HEK293 (cell line): Measurements from ENCODE around the gene SGIP1.

Experiments
- CTCF ChIA-PET: fragments of 350-600 bp; formaldehyde crosslinking; extraction: SDS; loops from one replicate; lab custom pipeline; 2021; ENCODE audit warnings: antibody characterized with exemption; lab: Yijun Ruan, JAX
- POLR2A ChIA-PET: fragments of 300-600 bp; formaldehyde crosslinking; extraction: SDS; loops from one replicate; lab custom pipeline; 2020; ENCODE audit warnings: antibody characterized with exemption, inconsistent platforms; lab: Yijun Ruan, JAX
- H3K27ac ChIP-seq: fragments of 200-500 bp; sonication (Bioruptor generic); 2 replicates; pipeline ENCODE4 v1.5.1; 2014; ENCODE audit warnings: low read depth, low read length, control low read depth, inconsistent platforms; ENCODE audit errors: extremely low read depth
- H3K36me3 ChIP-seq, 2 experiments: fragments of 200-500 bp in 1 of 2; sonication (Bioruptor generic) in 1 of 2; 1 replicate in 1 of 2; 2 replicates in 1 of 2; pipeline ENCODE4 v1.5.1; 2014 to 2017; ENCODE audit warnings: inconsistent platforms in 2 of 2, low read length in 2 of 2; ENCODE audit not compliant: control insufficient read depth in 2 of 2, insufficient read depth in 1 of 2
- H3K4me1 ChIP-seq: fragments of 200-500 bp; sonication (Bioruptor generic); 2 replicates; pipeline ENCODE4 v1.5.1; 2014; ENCODE audit warnings: mild to moderate bottlenecking, low read length, inconsistent platforms; ENCODE audit not compliant: control insufficient read depth, insufficient read depth
- H3K4me3 ChIP-seq: 2 replicates; pipeline ENCODE4 v1.5.1; 2011; ENCODE audit warnings: low read depth, mild to moderate bottlenecking, control low read depth, low read length, moderate library complexity
- H3K9me3 ChIP-seq: fragments of 200-500 bp; sonication (Bioruptor generic); 2 replicates; pipeline ENCODE4 v1.5.1; 2014; ENCODE audit warnings: low read depth, low read length, inconsistent platforms; ENCODE audit not compliant: control insufficient read depth, insufficient read depth
- FEZF1 ChIP-seq: fragments of 450-650 bp; formaldehyde crosslinking; IDR thresholded peaks from 2 replicates; pipeline ENCODE4 v1.5.1; 2016; ENCODE audit warnings: missing biosample characterization, missing genetic modification characterization
- GFI1B ChIP-seq: fragments of 450-650 bp; formaldehyde crosslinking; IDR thresholded peaks from 2 replicates; pipeline ENCODE4 v1.5.1; 2016; ENCODE audit warnings: missing biosample characterization, missing genetic modification characterization
- HOXC10 ChIP-seq: sonication (generic); formaldehyde crosslinking; IDR thresholded peaks from 2 replicates; pipeline ENCODE4 v1.8.1; 2023; ENCODE audit warnings: mild to moderate bottlenecking, missing genetic modification reagents
- KLF7 ChIP-seq: fragments of 450-650 bp; formaldehyde crosslinking; IDR thresholded peaks from 2 replicates; pipeline ENCODE4 v1.5.1; 2016; ENCODE audit warnings: missing biosample characterization, missing genetic modification characterization, borderline replicate concordance
- MZF1 ChIP-seq: fragments of 450-650 bp; formaldehyde crosslinking; IDR thresholded peaks from 2 replicates; pipeline ENCODE4 v1.5.1; 2017; ENCODE audit warnings: missing biosample characterization, missing genetic modification characterization, borderline replicate concordance
- SP3 ChIP-seq: fragments of 450-650 bp; formaldehyde crosslinking; IDR thresholded peaks from 2 replicates; pipeline ENCODE4 v1.5.1; 2016; ENCODE audit warnings: missing biosample characterization, missing genetic modification characterization
- ZFHX2 ChIP-seq: fragments of 450-650 bp; formaldehyde crosslinking; conservative IDR thresholded peaks from 2 replicates; pipeline ENCODE4 v1.5.1; 2016; ENCODE audit warnings: missing biosample characterization, missing genetic modification characterization
- ZFP69B ChIP-seq: fragments of 450-650 bp; formaldehyde crosslinking; IDR thresholded peaks from 2 replicates; pipeline ENCODE4 v1.5.1; 2016; ENCODE audit warnings: missing biosample characterization, missing genetic modification characterization
- ZIC2 ChIP-seq: fragments of 450-650 bp; formaldehyde crosslinking; IDR thresholded peaks from 2 replicates; pipeline ENCODE4 v1.5.1; 2016; ENCODE audit warnings: missing biosample characterization, missing genetic modification characterization
- ZNF114 ChIP-seq: fragments of 450-650 bp; formaldehyde crosslinking; IDR thresholded peaks from 2 replicates; pipeline ENCODE4 v1.5.0; 2017; ENCODE audit warnings: missing biosample characterization, missing genetic modification characterization
- ZNF121 ChIP-seq: fragments of 450-650 bp; formaldehyde crosslinking; IDR thresholded peaks from 2 replicates; pipeline ENCODE4 v1.5.1; 2016; ENCODE audit warnings: missing biosample characterization, missing genetic modification characterization
- ZNF16 ChIP-seq: fragments of 450-650 bp; formaldehyde crosslinking; IDR thresholded peaks from 2 replicates; pipeline ENCODE4 v1.5.1; 2016; ENCODE audit warnings: low read depth, missing biosample characterization, missing genetic modification characterization
- ZNF184 ChIP-seq: fragments of 450-650 bp; IDR thresholded peaks from 2 replicates; pipeline ENCODE4 v1.5.1; 2018; ENCODE audit warnings: missing biosample characterization, mild to moderate bottlenecking, missing genetic modification characterization
- ZNF221 ChIP-seq: fragments of 450-650 bp; formaldehyde crosslinking; IDR thresholded peaks from 2 replicates; pipeline ENCODE4 v1.5.1; 2017; ENCODE audit warnings: missing biosample characterization, missing genetic modification characterization, borderline replicate concordance
- ZNF292 ChIP-seq: fragments of 450-650 bp; formaldehyde crosslinking; IDR thresholded peaks from 2 replicates; pipeline ENCODE4 v1.5.1; 2016; ENCODE audit warnings: low read depth, missing biosample characterization, missing genetic modification characterization, borderline replicate concordance
- ZNF433 ChIP-seq: fragments of 450-650 bp; formaldehyde crosslinking; IDR thresholded peaks from 2 replicates; pipeline ENCODE4 v1.5.1; 2016; ENCODE audit warnings: missing biosample characterization, missing genetic modification characterization, low read depth
- ZNF501 ChIP-seq: fragments of 450-650 bp; formaldehyde crosslinking; IDR thresholded peaks from 2 replicates; pipeline ENCODE4 v1.5.1; 2016; ENCODE audit warnings: missing biosample characterization, missing genetic modification characterization
- ZNF544 ChIP-seq: fragments of 450-650 bp; formaldehyde crosslinking; IDR thresholded peaks from 2 replicates; pipeline ENCODE4 v1.5.0; 2017; ENCODE audit warnings: missing biosample characterization, missing genetic modification characterization
- ZNF555 ChIP-seq: fragments of 450-650 bp; formaldehyde crosslinking; conservative IDR thresholded peaks from 2 replicates; pipeline ENCODE4 v1.5.1; 2017; ENCODE audit warnings: missing biosample characterization, mild to moderate bottlenecking, missing genetic modification characterization, inconsistent platforms
- ZNF558 ChIP-seq: fragments of 450-650 bp; formaldehyde crosslinking; IDR thresholded peaks from 2 replicates; pipeline ENCODE4 v1.5.1; 2016; ENCODE audit warnings: missing biosample characterization, missing genetic modification characterization
- ZNF596 ChIP-seq: fragments of 450-650 bp; IDR thresholded peaks from 2 replicates; pipeline ENCODE4 v1.5.0; 2018; ENCODE audit warnings: missing biosample characterization, mild to moderate bottlenecking, missing genetic modification characterization, moderate library complexity
- ZNF626 ChIP-seq: fragments of 450-650 bp; sonication (Bioruptor Pico); formaldehyde crosslinking; IDR thresholded peaks from 2 replicates; pipeline ENCODE4 v1.5.1; 2018; ENCODE audit warnings: missing biosample characterization, missing genetic modification characterization, inconsistent platforms
- ZNF629 ChIP-seq: fragments of 450-650 bp; formaldehyde crosslinking; IDR thresholded peaks from 2 replicates; pipeline ENCODE4 v1.5.1; 2017; ENCODE audit warnings: missing biosample characterization, missing genetic modification characterization
- ZNF670 ChIP-seq: fragments of 450-650 bp; formaldehyde crosslinking; IDR thresholded peaks from 2 replicates; pipeline ENCODE4 v1.5.1; 2016; ENCODE audit warnings: missing biosample characterization, missing genetic modification characterization, low read depth
- ZNF677 ChIP-seq: fragments of 450-650 bp; IDR thresholded peaks from 2 replicates; pipeline ENCODE4 v1.5.0; 2018; ENCODE audit warnings: missing biosample characterization, mild to moderate bottlenecking, missing genetic modification characterization, moderate library complexity
- ZNF791 ChIP-seq: fragments of 450-650 bp; formaldehyde crosslinking; IDR thresholded peaks from 2 replicates; pipeline ENCODE4 v1.5.1; 2016; ENCODE audit warnings: missing biosample characterization, missing genetic modification characterization
- ZSCAN16 ChIP-seq: fragments of 450-650 bp; formaldehyde crosslinking; IDR thresholded peaks from 2 replicates; pipeline ENCODE4 v1.5.1; 2016; ENCODE audit warnings: missing biosample characterization, missing genetic modification characterization
- ZSCAN23 ChIP-seq: fragments of 450-650 bp; formaldehyde crosslinking; IDR thresholded peaks from 2 replicates; pipeline ENCODE4 v1.5.1; 2016; ENCODE audit warnings: missing biosample characterization, missing genetic modification characterization
- ZSCAN30 ChIP-seq: fragments of 450-650 bp; IDR thresholded peaks from 2 replicates; pipeline ENCODE4 v1.5.1; 2018; ENCODE audit warnings: missing biosample characterization, mild to moderate bottlenecking, missing genetic modification characterization, moderate library complexity
- TF ChIP-seq, protein P1 (sequence below): fragments of 450-650 bp; IDR thresholded peaks from 2 replicates; pipeline ENCODE4 v1.5.1; 2018; ENCODE audit warnings: missing biosample characterization, mild to moderate bottlenecking, missing genetic modification characterization
- TF ChIP-seq, protein P2 (sequence below): fragments of 450-650 bp; formaldehyde crosslinking; IDR thresholded peaks from 2 replicates; pipeline ENCODE4 v1.5.1; 2017; ENCODE audit warnings: missing biosample characterization, missing genetic modification characterization
- TF ChIP-seq, protein P3 (sequence below): fragments of 450-650 bp; formaldehyde crosslinking; IDR thresholded peaks from 2 replicates; pipeline ENCODE4 v1.5.1; 2016; ENCODE audit warnings: missing biosample characterization, missing genetic modification characterization
- TF ChIP-seq, protein P4 (sequence below): fragments of 450-650 bp; formaldehyde crosslinking; IDR thresholded peaks from 2 replicates; pipeline ENCODE4; 2016; ENCODE audit warnings: missing biosample characterization, missing genetic modification characterization
- TF ChIP-seq, protein P5 (sequence below): fragments of 450-650 bp; formaldehyde crosslinking; IDR thresholded peaks from 2 replicates; pipeline ENCODE4 v1.5.1; 2016; ENCODE audit warnings: missing biosample characterization, missing genetic modification characterization

The SGIP1 gene

DNA sequence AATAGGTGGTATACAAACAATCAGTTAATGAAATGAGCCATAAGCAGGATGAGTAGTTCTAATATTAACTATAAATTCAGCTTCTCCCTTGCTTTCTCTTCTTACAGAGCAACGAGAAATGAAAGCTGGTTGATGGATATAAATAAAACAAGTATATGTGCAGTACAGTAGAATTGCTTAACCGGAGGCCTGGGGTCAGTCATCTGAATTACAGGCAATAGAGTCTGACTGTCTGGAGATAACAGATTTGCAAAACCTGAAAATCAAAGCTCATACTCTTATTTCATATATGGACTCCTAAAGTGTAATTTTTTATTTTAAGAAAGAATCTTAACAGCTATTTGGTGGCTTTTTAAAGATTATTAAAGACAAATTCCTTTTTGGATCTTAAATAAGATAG, 43.1 kb upstream of the SGIP1 start:
- Histone ChIP-seq H3K27ac (no peak overlapping the region), H3K9me3 (no peaks in the 10 kb centered on the region), H3K36me3 (no peaks in the 10 kb centered on the region), H3K4me3 (no peak overlapping the region), H3K4me1 (no peaks in the 10 kb centered on the region)
- ChIA-PET POLR2A (no interaction called here), CTCF (interaction anchor here (0.6 to 2.0 kb wide), 2 partner anchors 13 to 208 kb away, joined by 3 to 7 read pairs; no protein-coding TSS in a partner anchor)
- TF ChIP-seq ZNF221 (tag by site-specific recombination) (no peak), ZFHX2 (no peak), ZNF544 (tag by site-specific recombination) (no peak), ZIC2 (tag by site-specific recombination) (no peak), GFI1B (no peak), ZFP69B (tag by site-specific recombination) (no peak), FEZF1 (tag by site-specific recombination) (no peak), ZSCAN23 (no peak), ZNF16 (tag by site-specific recombination) (no peak), ZNF555 (no peak), ZNF501 (no peak), ZNF433 (no peak), HOXC10 (CRISPR knock-in tag) (no peak), KLF7 (tag by site-specific recombination) (no peak), ZSCAN16 (no peak), ZNF791 (tag by site-specific recombination) (no peak), ZNF114 (tag by site-specific recombination) (no peak)
- TF ChIP-seq, protein P1, sequence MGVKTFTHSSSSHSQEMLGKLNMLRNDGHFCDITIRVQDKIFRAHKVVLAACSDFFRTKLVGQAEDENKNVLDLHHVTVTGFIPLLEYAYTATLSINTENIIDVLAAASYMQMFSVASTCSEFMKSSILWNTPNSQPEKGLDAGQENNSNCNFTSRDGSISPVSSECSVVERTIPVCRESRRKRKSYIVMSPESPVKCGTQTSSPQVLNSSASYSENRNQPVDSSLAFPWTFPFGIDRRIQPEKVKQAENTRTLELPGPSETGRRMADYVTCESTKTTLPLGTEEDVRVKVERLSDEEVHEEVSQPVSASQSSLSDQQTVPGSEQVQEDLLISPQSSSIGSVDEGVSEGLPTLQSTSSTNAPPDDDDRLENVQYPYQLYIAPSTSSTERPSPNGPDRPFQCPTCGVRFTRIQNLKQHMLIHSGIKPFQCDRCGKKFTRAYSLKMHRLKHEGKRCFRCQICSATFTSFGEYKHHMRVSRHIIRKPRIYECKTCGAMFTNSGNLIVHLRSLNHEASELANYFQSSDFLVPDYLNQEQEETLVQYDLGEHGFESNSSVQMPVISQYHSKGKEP (tag by site-specific recombination) = no peak
- TF ChIP-seq, protein P2, sequence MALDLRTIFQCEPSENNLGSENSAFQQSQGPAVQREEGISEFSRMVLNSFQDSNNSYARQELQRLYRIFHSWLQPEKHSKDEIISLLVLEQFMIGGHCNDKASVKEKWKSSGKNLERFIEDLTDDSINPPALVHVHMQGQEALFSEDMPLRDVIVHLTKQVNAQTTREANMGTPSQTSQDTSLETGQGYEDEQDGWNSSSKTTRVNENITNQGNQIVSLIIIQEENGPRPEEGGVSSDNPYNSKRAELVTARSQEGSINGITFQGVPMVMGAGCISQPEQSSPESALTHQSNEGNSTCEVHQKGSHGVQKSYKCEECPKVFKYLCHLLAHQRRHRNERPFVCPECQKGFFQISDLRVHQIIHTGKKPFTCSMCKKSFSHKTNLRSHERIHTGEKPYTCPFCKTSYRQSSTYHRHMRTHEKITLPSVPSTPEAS (tag by site-specific recombination) = no peak

DNA sequence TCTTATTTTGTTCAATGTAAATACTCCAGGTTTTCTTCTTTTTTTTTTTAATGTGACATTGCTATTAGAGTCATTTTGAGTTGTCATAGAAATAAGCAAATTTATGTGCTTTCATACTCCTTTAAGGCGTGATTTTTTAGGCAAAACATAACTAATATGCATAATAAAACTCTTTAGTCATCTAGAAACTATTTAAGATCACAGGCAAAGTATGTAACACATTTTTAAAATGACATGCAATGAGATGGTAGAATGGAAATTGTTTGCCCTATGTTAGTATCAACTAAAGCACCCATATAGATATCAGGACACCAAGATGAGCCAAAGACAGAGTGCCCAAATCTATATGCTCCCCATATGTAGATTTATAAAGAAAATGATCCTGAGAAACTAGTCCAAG, 41.5 kb upstream of the SGIP1 start:
- Histone ChIP-seq H3K27ac (no peak overlapping the region), H3K36me3 (no peaks in the 10 kb centered on the region), H3K9me3 (no peaks in the 10 kb centered on the region), H3K4me1 (no peaks in the 10 kb centered on the region), H3K4me3 (no peak overlapping the region)
- ChIA-PET CTCF (no interaction called here), POLR2A (no interaction called here)
- no peak for TF ChIP-seq ZNF596 (tag by site-specific recombination)
- no peak for TF ChIP-seq ZNF677
- TF ChIP-seq, protein P3, sequence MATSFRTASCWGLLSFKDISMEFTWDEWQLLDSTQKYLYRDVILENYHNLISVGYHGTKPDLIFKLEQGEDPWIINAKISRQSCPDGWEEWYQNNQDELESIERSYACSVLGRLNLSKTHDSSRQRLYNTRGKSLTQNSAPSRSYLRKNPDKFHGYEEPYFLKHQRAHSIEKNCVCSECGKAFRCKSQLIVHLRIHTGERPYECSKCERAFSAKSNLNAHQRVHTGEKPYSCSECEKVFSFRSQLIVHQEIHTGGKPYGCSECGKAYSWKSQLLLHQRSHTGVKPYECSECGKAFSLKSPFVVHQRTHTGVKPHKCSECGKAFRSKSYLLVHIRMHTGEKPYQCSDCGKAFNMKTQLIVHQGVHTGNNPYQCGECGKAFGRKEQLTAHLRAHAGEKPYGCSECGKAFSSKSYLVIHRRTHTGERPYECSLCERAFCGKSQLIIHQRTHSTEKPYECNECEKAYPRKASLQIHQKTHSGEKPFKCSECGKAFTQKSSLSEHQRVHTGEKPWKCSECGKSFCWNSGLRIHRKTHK (tag by site-specific recombination) = no peak
- TF ChIP-seq, protein P4, sequence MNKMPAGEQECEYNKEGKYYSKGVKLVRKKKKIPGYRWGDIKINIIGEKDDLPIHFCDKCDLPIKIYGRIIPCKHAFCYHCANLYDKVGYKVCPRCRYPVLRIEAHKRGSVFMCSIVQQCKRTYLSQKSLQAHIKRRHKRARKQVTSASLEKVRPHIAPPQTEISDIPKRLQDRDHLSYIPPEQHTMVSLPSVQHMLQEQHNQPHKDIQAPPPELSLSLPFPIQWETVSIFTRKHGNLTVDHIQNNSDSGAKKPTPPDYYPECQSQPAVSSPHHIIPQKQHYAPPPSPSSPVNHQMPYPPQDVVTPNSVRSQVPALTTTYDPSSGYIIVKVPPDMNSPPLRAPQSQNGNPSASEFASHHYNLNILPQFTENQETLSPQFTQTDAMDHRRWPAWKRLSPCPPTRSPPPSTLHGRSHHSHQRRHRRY (tag by site-specific recombination) = no peak
- TF ChIP-seq ZNF121 = no peak
- no peak for TF ChIP-seq MZF1 (tag by site-specific recombination)
- no peak for TF ChIP-seq ZNF626 (tag by site-specific recombination)
- no peak for TF ChIP-seq ZSCAN30
- TF ChIP-seq, protein P5, sequence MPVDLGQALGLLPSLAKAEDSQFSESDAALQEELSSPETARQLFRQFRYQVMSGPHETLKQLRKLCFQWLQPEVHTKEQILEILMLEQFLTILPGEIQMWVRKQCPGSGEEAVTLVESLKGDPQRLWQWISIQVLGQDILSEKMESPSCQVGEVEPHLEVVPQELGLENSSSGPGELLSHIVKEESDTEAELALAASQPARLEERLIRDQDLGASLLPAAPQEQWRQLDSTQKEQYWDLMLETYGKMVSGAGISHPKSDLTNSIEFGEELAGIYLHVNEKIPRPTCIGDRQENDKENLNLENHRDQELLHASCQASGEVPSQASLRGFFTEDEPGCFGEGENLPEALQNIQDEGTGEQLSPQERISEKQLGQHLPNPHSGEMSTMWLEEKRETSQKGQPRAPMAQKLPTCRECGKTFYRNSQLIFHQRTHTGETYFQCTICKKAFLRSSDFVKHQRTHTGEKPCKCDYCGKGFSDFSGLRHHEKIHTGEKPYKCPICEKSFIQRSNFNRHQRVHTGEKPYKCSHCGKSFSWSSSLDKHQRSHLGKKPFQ (tag by site-specific recombination) = no peak
- no peak for TF ChIP-seq ZNF184 (tag by site-specific recombination)
- no peak for TF ChIP-seq SP3 (tag by site-specific recombination)
- no peak for TF ChIP-seq ZNF292 (tag by site-specific recombination)
- no peak for TF ChIP-seq ZNF558 (tag by site-specific recombination)
- TF ChIP-seq ZNF629 (tag by site-specific recombination) = no peak
- no peak for TF ChIP-seq ZNF670 (tag by site-specific recombination)
